ENCODE measurements around the gene SDCBP2. TPM values are rescaled to one million over a fixed set of nuclear protein-coding genes. Genes with fewer than 3 reads are reported as not detected.

The SDCBP2 gene
- total and polyA plus RNA-seq, 2 experiments from 2014 or later: 4.2 to 5.5 TPM

GRCh38 chr20:1301031-1301529 is 27.9 kb downstream of the SDCBP2 start:
- in situ Hi-C loops (cut with MboI): no loop called here
- peak; percentile 68 for DNase-seq
- Histone ChIP-seq H3K27ac (no peak overlapping the region), H3K79me2 (ENCODE audit: insufficient read depth) (no peaks in the 10 kb centered on the region), H3K27me3 (replicated peaks; ENCODE audit: insufficient read depth) (no peaks in the 10 kb centered on the region), H3K4me2 (ENCODE audit: unreplicated experiment) (no peak overlapping the region), H4K20me1 (ENCODE audit: insufficient read depth) (no peaks in the 10 kb centered on the region), H3K4me3 (no peak overlapping the region), H2AFZ (0 out of 2 replicates have a peak overlapping the region, but pooled peaks have one; percentile 39), H3K9ac (no peak overlapping the region), H3K36me3 (ENCODE audit: low read depth) (no peaks in the 10 kb centered on the region; the same call in 1 of the 2 replicates), H3K4me1 (ENCODE audit: insufficient read depth) (peaks cover 7% of the 10 kb centered on the region; the same call in 1 of the 2 replicates), H3K9me3 (ENCODE audit: low read depth) (no peaks in the 10 kb centered on the region), H3F3A (ENCODE audit: insufficient read depth) (no peaks in the 10 kb centered on the region), H3K9me2 (ENCODE audit: insufficient read depth) (no peaks in the 10 kb centered on the region)
- 67 to 68% methylated on average over 9 of the region's 9 CpGs for whole genome bisulfite sequencing, 2 experiments (ENCODE audit: low coverage in 1 of 2, low lambda C conversion rate in 2 of 2, missing lambda C conversion rate in 2 of 2)
- TF ChIP-seq EZH2phosphoT487 (IDR thresholded peaks at IDR 0.05; ENCODE audit: insufficient read depth, low read depth): no peak
- no peak for TF ChIP-seq EZH2 (IDR thresholded peaks at IDR 0.05; ENCODE audit: insufficient read depth, poor library complexity, severe bottlenecking)

- no peak for DNase-seq
- H3K27ac ChIP-seq: no peak overlapping the region
- no peaks in the 10 kb centered on the region for H3K79me2 ChIP-seq (ENCODE audit: insufficient read depth)
- no peak overlapping the region for H3K4me2 ChIP-seq (ENCODE audit: unreplicated experiment)
- no peaks in the 10 kb centered on the region for H3K9me3 ChIP-seq (ENCODE audit: low read depth)
- 94 to 97% methylated on average over 15 to 18 of the region's 18 CpGs for WGBS, 2 experiments (ENCODE audit: low coverage in 1 of 2, low lambda C conversion rate in 2 of 2, missing lambda C conversion rate in 2 of 2)
- no peaks in the 10 kb centered on the region for H3F3A ChIP-seq (ENCODE audit: insufficient read depth)
- no peaks in the 10 kb centered on the region; the same call in 1 of the 2 replicates for H3K36me3 ChIP-seq (ENCODE audit: low read depth)
- H3K9ac ChIP-seq: no peak overlapping the region
- in situ Hi-C loops (cut with MboI): no loop called here
- H3K4me3 ChIP-seq: no peak overlapping the region
- no peaks in the 10 kb centered on the region for H3K9me2 ChIP-seq (ENCODE audit: insufficient read depth)
- no peaks in the 10 kb centered on the region for H3K27me3 ChIP-seq (replicated peaks; ENCODE audit: insufficient read depth)
- no peaks in the 10 kb centered on the region for H4K20me1 ChIP-seq (ENCODE audit: insufficient read depth)
- H3K4me1 ChIP-seq (ENCODE audit: insufficient read depth): peaks cover 7% of the 10 kb centered on the region; the same call in 1 of the 2 replicates
- no peak for TF ChIP-seq EZH2phosphoT487 (IDR thresholded peaks at IDR 0.05; ENCODE audit: insufficient read depth, low read depth)
- no peak for TF ChIP-seq EZH2 (IDR thresholded peaks at IDR 0.05; ENCODE audit: insufficient read depth, poor library complexity, severe bottlenecking)
- 0 out of 2 replicates have a peak overlapping the region, but pooled peaks have one; percentile 39 for H2AFZ ChIP-seq
These were observed 28.7 kb downstream of the SDCBP2 start for GRCh38 chr20:1300083-1300840.

- H3K9me3 ChIP-seq (ENCODE audit: low read depth): no peaks in the 10 kb centered on the region
- H3K79me2 ChIP-seq (ENCODE audit: insufficient read depth): no peaks in the 10 kb centered on the region
- in situ Hi-C loops (cut with MboI): no loop called here
- no peaks in the 10 kb centered on the region; the same call in 1 of the 2 replicates for H3K36me3 ChIP-seq (ENCODE audit: low read depth)
- no peak overlapping the region for H3K4me3 ChIP-seq
- no peaks in the 10 kb centered on the region for H3K9me2 ChIP-seq (ENCODE audit: insufficient read depth)
- DNase-seq: no peak
- peaks cover 7% of the 10 kb centered on the region; the same call in 1 of the 2 replicates for H3K4me1 ChIP-seq (ENCODE audit: insufficient read depth)
- no peak overlapping the region for H3K27ac ChIP-seq
- no peak overlapping the region for H3K4me2 ChIP-seq (ENCODE audit: unreplicated experiment)
- no peak overlapping the region for H3K9ac ChIP-seq
- H2AFZ ChIP-seq: no peak overlapping the region
- WGBS, 2 experiments (ENCODE audit: low coverage in 1 of 2, low lambda C conversion rate in 2 of 2, missing lambda C conversion rate in 2 of 2): 90 to 96% methylated on average over 9 of the region's 9 CpGs
- no peaks in the 10 kb centered on the region for H3F3A ChIP-seq (ENCODE audit: insufficient read depth)
- no peaks in the 10 kb centered on the region for H4K20me1 ChIP-seq (ENCODE audit: insufficient read depth)
- H3K27me3 ChIP-seq (replicated peaks; ENCODE audit: insufficient read depth): no peaks in the 10 kb centered on the region
- TF ChIP-seq EZH2phosphoT487 (IDR thresholded peaks at IDR 0.05; ENCODE audit: insufficient read depth, low read depth) (no peak), EZH2 (IDR thresholded peaks at IDR 0.05; ENCODE audit: insufficient read depth, poor library complexity, severe bottlenecking) (no peak)
These were observed 29.4 kb downstream of the SDCBP2 start for GRCh38 chr20:1299522-1299921.

- H3K9me3 ChIP-seq (ENCODE audit: low read depth): no peaks in the 10 kb centered on the region
- in situ Hi-C loops (cut with MboI): no loop called here
- no peak overlapping the region for H3K4me3 ChIP-seq
- H3K9me2 ChIP-seq (ENCODE audit: insufficient read depth): no peaks in the 10 kb centered on the region
- no peak for DNase-seq
- no peaks in the 10 kb centered on the region for H3K79me2 ChIP-seq (ENCODE audit: insufficient read depth)
- no peaks in the 10 kb centered on the region for H4K20me1 ChIP-seq (ENCODE audit: insufficient read depth)
- no peak overlapping the region for H3K27ac ChIP-seq
- H3K9ac ChIP-seq: no peak overlapping the region
- H3F3A ChIP-seq (ENCODE audit: insufficient read depth): no peaks in the 10 kb centered on the region
- no peaks in the 10 kb centered on the region for H3K27me3 ChIP-seq (replicated peaks; ENCODE audit: insufficient read depth)
- WGBS, 2 experiments (ENCODE audit: low coverage in 1 of 2, low lambda C conversion rate in 2 of 2, missing lambda C conversion rate in 2 of 2): 86 to 87% methylated on average over 10 of the region's 10 CpGs
- no peak overlapping the region for H2AFZ ChIP-seq
- no peaks in the 10 kb centered on the region; the same call in 1 of the 2 replicates for H3K36me3 ChIP-seq (ENCODE audit: low read depth)
- H3K4me2 ChIP-seq (ENCODE audit: unreplicated experiment): no peak overlapping the region
- TF ChIP-seq EZH2 (IDR thresholded peaks at IDR 0.05; ENCODE audit: insufficient read depth, poor library complexity, severe bottlenecking) (no peak), EZH2phosphoT487 (IDR thresholded peaks at IDR 0.05; ENCODE audit: insufficient read depth, low read depth) (no peak)
- peaks cover 7% of the 10 kb centered on the region; the same call in 1 of the 2 replicates for H3K4me1 ChIP-seq (ENCODE audit: insufficient read depth)
These were observed 29.9 kb downstream of the SDCBP2 start for GRCh38 chr20:1298888-1299511.

All from GM23248 (cell line).